ENCODE results near the gene BPIFB2.
"Not testable (repeated sequence)": the region's sequence is repeated elsewhere in the genome, so short reads cannot be mapped to it uniquely, and the experiment has no call there.

Gene BPIFB2

DNA sequence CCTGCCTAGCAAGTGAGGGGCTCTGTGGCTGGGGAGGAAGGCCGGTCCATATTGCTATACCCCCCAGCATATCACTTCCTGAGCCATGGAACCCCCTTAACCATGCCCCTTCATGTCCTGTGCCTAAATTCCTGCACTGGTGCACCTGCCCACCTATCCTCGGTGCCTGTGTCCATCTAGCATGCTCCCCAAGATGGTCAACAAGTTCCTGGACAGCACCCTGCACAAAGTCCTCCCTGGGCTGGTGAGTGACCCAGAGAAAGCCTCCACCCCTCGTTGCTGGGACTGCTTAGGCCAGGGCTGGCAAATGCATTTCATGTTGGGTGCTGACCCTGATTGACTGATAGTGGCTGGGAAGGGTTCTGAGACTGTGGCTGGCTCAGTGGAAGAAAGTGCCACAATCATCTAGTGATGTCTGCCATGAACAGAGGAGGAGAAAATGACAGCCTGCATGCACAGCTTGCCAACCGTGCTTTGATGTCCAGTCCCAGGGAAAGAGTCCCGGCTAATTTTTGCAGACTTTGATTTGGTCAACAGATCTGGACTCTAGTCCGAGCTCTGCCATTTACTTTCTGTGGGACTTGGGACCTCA lies 27.5 kb downstream of the BPIFB2 start:
- DNase-seq (ENCODE audit: low read depth in 1 of 2, low spot score in 1 of 2): no peak

DNA sequence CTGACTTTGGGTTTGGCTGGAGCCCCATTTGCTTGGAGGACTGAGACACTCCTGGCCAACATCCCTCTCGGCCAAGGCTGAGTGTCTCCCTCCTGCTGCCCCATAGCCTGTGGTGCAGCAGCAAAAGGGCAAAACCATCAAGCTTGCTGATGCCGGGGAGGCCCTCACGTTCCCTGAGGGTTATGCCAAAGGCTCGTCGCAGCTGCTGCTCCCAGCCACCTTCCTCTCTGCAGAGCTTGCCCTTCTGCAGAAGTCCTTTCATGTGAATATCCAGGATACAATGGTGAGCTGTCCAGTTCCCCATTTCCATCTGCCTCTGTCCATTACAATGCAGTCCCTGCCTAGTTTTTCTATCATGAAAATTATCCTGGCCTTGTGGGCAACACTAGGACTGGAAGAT lies 30.0 kb downstream of the BPIFB2 start:
- no peak for DNase-seq (ENCODE audit: low read depth in 1 of 2, low spot score in 1 of 2)

DNA sequence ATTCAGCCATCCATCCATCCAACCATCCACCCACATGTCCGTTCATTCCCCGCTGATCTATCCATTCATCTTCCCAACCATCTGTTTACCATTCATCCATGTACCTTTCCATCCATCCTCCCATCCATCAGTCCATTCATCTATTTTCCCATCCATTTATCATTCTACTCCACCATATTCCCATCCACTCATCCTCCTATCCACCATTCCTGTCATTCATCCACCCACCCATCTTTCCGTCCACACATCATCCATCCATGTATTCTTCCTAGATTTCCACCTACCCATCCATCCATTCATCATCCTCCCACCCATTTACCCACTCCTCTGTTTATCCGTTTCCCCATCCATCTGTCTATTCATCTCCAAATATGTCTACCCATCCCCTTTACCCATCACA lies 30.7 kb downstream of the BPIFB2 start:
- DNase-seq (ENCODE audit: low read depth in 1 of 2, low spot score in 1 of 2): no peak

DNA sequence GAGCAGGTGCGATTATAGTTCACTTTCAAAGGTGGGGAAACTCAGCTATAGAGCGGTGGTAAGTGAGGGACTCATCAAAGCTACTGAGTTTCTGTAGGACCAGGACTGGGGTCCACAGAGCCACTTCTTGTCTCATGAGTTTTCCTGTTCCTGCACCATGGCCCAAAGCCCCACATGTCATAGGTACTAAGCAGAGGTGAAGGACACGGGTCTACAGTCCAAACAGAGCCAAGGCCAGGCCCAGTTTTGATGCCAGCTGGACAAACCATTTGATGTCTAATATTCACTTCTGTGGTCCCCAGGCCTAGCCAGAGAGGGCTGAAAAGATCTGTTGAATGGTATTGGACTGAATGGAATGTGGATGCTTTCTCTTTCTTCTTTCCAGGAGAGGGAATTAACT lies 34.9 kb downstream of the BPIFB2 start:
- no peak for DNase-seq (ENCODE audit: low read depth in 1 of 2, low spot score in 1 of 2)

DNA sequence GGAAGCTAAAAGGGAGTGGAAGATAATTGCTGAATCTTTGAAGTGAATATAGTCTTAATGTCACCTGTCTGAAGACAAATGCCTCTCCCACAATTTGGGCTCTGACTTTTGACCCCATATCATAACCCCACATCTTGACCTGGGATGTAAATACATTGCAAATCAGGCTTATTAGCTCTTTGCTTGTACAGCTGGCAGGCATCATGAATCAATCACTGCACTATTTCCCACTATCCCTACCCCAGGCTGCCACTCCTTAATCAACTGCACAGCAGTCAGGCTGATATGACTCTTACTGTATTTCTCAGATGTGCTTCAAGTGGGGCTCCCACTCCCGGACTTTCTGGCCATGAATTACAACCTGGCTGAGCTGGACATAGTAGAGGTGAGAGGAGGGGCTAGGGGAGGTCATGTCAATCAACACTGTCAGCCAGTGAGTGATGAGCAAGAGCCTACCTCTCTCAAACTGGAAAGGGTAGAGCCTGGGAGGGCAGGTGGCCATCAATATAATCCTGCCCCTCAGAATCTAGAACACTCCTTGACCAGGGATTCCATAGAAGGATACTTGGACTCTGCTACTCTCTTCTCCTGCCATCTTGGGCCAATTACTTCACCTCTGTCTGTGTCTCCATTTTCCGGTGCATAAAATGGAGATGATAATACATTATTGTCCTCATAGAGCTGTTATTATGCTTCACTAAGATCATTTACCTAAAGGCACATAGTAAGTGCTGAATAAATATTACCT lies 35.7 kb downstream of the BPIFB2 start:
- DNase-seq (ENCODE audit: low read depth in 1 of 2, low spot score in 1 of 2): no peak

DNA sequence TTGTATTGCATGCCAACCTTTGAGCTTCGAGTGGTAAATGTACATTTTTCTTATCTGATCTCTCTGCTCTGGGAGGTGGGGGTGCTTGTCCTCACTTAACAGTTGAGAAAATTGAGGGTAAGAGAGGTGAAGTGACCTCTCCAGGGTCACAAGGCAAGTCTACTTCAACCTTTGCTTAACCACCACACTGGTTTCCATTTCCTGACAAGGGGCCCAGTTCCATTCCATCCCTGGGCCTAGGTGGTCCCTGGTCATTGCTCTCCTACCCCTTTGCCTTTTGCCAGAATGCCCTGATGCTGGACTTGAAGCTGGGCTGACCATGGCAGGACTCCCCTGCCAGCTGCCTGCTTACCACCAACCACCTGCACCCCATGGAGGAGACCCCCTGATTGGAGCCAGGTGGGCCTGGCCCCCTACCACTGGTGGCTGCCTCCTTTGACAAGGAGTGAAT lies 36.3 kb downstream of the BPIFB2 start:
- DNase-seq (ENCODE audit: low read depth in 1 of 2, low spot score in 1 of 2): no peak

DNA sequence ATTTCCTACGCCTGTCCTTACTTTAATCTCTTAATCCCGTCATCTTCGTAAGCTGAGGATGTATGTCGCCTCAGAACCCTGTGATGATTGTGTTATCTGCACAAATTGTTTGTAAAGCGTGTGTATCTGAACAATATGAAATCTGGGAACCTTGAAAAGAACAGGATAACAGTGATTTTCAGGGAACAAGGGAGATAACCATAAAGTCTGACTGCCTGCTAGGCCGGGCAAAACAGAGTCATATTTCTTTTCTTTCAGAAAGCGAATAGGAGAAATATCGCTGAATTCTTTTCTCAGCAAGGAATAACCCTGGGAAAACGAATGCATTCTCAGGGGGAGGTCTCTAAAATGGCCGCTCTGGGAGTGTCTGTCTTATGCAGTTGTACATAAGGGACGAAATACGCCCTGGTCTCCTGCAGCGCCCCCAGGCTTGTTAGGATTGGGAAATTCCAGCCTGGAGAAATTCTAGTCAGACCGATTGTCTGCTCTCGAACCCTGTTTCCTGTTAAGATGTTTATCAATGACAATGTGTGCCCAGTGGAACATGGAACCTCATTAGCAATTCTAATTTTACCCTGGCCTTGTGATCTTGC lies 37.7 kb downstream of the BPIFB2 start:
- DNase-seq (ENCODE audit: low read depth in 1 of 2, low spot score in 1 of 2): not testable (repeated sequence)

DNA sequence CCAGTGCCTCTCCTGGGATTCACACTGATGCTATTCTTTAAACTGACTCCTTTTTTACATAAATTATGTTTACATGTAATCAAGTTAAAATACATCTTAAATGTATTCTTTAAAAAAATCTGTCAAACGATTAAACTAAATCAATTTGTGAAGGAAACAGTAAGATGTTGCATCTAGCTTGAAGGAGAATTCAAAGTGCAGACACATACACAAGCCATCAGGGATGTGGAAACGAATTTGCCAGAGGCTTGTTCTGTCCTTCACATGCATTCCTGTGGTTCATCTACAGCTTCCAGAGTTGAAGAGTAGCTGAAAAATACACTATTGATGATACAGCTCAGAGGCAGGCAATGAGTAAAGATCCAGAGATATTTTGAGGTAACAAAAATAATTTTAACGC lies 38.9 kb downstream of the BPIFB2 start:
- no peak for DNase-seq (ENCODE audit: low read depth in 1 of 2, low spot score in 1 of 2)

DNA sequence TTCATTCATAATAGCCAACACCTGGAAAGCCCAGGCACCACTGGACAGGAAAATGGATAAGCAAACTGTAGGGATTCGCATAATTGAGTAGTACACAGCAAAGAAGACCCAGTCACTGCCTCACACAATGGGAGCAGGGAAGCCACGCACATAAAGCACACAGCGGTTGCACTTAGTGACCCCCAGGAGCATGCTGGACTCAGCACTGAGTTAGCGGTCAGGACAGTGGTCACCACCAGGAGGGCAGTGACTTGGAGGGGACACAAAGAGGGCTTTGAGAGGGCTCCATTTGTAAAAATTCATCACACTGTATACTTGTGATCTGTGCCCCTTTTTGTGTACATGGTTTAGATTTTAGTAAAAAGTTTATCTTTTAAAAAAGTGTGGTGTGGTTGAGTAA lies 43.8 kb downstream of the BPIFB2 start:
- no peak for DNase-seq (ENCODE audit: low read depth in 1 of 2, low spot score in 1 of 2)

DNA sequence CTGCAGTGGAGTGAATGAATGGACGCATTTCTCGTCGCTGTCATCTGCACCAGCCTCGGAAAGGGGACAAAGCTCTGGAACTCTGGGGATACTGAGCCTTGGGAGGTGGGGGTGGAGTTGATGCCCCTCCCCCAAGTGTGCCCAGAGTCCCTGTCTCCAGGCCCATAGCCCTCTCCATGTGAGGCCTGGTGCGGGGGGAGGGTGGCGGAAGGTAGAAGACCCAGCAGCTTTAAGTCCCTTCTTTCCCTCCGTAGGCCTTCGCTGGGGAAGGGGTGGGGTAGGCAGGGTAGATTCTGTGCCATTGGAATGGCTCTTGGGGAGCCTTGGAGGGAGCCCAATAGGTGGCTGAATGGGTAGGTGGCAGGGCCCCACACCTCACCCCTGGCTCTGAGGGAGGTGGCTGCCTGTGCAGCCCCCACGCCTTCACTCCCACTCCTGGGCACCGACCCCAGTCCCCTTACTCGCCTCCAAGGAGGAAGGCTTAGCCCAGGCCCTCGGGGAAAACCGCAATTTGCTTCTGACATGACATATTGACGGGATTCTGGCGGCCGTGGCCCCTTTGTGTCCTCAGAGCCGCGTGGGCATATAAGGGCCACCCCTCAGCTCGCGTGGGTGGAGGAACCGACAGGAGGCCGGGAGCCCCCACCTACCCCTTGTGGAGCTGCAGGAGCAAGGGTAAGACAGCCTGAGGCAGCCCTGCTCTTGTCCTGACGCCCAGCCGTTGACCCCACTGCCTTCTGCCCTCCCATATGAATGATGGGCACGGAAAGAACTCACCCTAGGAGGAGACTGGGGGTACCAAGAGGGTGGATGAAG lies 46.0 kb downstream of the BPIFB2 start, which contains the start of gene BPIFB3:
Gene BPIFB3 (plus strand): TSS at position 613 of the 816 bp plus-strand sequence. CDS start 1,533 bp downstream, outside the sequence.
- no peak for DNase-seq (ENCODE audit: low read depth in 1 of 2, low spot score in 1 of 2)

DNA sequence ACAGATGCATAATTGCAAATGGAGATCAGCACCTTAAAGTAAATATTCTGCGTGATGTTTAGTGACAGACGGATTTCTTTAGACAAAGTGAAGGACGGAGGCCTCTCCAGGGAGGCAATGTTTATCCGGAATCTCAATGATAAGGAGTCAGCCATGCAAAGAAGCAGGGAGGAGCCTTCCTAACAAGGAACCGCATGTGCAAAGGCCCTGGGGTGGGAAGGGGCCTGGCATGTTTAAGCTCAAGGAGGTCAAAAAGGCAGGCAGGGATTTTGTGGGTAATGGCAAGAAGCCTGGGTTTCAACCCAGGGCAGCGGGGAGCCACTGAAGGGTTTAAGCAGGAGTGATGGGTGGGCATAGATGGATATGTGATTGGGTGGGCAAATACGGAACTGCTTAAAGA lies 46.9 kb downstream of the BPIFB2 start:
- no peak for DNase-seq (ENCODE audit: low read depth in 1 of 2, low spot score in 1 of 2)

DNA sequence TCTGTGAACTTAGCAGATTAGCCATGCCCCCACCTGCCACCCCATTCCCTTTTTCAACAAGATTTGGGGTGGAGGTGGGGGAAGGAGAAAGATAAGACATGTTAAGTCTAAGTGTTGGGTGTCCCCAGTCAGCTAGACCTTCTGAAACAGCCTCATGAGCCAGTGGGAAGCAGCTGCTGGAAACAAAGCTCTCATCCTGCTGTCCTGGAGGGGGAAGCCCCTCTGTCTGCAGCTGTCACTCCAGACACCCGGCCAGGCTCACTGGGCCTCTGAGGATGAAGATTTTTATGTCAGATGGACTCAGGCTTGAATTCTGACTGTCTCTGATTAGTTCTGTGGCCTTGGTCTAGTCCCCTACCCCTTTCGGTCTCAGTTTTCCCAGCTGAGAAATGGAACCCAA lies 47.3 kb downstream of the BPIFB2 start:
- no peak for DNase-seq (ENCODE audit: low read depth in 1 of 2, low spot score in 1 of 2)

DNA sequence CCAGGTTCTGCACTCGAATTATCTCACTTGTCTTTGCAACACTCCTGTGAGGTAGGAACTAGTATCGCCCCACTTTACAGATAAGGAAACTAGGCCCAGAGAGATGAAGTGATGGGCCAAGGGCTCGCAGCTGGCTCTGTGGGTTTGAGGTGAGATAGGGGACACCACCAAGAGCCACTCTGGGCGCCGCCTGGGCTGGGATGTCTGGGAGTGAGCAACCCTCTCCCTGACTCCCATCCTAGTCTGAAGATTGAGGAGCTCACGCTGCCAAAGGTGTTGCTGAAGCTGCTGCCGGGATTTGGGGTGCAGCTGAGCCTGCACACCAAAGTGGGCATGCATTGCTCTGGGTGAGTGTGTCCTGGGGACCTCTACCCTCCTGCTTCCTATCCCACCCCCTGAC lies 51.6 kb downstream of the BPIFB2 start:
- no peak for DNase-seq (ENCODE audit: low read depth in 1 of 2, low spot score in 1 of 2)

DNA sequence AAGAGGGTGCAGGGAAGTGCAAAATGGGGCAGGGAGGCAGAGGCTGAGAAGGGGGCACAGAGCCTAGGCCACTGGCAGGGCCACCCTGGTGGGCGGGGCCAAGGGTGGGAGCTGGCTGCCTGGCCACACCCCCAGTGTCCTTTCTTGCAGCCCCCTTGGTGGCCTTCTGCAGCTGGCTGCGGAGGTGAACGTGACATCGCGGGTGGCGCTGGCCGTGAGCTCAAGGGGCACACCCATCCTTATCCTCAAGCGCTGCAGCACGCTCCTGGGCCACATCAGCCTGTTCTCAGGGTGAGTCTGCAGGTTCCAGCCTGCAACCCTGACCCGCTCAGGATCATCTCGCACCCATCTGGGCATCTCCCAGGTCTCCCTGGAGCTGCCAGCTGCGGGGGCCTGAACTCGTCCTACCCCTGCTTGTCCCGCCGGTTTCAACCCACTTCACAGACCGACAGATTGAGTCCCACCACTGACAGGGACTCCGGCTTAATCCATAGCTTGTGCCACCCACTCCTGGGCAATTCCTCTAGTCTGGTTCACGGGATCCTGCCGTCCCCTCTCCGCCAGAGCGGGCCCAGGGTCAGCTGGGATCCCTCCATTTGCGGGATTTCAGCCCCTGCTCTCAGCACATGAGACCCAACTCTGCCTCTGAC lies 52.4 kb downstream of the BPIFB2 start:
- no peak for DNase-seq (ENCODE audit: low read depth in 1 of 2, low spot score in 1 of 2)

DNA sequence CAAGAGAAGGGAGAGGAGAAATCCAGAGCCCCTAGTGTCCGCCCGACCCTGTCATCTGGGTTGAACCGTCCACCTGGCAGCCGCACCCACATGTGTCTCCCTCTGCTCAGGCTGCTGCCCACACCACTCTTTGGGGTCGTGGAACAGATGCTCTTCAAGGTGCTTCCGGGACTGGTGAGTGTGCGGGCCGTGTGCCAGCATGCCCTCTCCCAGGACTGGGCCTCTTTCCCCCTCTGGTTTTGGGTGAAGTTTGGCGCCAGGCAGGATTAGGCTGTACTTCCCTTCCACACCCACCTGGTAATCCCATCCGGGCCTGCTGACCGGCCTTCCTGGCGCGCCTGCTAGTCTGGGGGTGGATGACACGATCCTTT lies 54.1 kb downstream of the BPIFB2 start:
- DNase-seq (ENCODE audit: low read depth in 1 of 2, low spot score in 1 of 2): no peak

DNA sequence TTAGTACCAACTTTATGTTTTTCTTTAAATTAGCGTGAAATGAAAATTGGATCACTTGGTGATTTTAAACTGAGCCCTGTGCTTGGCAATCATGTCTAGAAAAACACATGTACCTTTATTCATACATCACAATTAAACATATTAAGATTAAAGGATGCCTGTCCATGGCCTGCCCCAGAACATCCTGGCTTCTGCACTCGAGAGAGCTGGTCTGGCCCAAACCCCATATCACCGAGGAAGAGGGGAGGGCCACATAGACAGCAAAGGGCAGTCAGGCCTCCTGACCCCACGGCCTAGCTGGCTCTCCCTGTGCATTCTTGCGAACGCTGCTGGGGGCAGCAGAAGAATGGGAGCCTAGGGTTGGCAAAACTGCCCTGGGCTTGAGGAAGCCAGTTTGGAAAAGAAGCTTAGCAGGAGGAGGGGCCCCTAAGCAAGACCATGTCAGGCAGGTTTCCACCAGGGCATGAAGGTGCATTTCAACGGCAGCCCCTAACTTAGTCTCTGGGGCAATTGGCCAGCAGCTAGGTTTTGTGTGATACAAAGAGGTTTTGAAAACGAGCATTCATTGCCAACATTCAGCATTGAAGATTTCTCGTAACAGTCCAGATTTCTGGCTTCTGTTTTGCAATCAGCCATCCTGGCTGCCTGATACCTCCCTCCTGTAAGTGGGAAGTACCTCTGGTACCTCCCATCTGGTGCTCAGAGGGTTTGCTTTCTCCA lies 54.8 kb downstream of the BPIFB2 start:
- DNase-seq (ENCODE audit: low read depth in 1 of 2, low spot score in 1 of 2): no peak

DNA sequence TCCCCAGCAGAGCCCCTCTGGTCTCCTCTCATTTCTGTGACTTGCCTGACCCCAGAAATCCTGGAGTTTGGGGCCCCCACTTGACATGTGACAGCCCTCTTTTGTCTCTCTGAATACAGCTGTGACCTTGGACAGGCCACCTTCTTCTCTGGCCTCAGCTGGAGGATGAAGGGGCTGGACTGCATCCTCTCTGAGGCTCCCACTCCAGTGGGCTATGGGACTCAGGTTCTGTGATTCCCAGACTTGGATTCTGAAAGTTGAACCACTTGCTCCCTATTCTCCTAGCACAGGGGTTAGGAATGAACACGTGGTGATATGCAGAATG lies 55.3 kb downstream of the BPIFB2 start:
- DNase-seq (ENCODE audit: low read depth in 1 of 2, low spot score in 1 of 2): no peak

DNA sequence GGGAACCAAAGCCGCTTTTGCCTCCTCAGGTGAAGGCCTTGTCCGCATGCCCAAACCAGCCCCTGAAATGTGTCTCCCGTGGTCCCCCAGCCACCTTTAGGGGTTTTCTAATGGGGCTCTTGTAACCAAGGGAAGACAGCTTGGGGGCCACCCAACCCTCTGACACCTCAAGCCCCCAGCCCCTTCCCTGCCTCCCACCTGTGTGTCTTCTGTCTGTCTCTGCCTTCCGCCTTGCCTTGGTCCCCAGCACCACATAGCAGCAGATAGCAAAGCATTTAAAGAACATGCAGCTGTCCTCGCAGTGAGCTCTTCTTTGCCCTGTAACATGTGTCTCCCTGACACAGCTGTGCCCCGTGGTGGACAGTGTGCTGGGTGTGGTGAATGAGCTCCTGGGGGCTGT lies 55.8 kb downstream of the BPIFB2 start:
- DNase-seq (ENCODE audit: low read depth in 1 of 2, low spot score in 1 of 2): no peak

DNA sequence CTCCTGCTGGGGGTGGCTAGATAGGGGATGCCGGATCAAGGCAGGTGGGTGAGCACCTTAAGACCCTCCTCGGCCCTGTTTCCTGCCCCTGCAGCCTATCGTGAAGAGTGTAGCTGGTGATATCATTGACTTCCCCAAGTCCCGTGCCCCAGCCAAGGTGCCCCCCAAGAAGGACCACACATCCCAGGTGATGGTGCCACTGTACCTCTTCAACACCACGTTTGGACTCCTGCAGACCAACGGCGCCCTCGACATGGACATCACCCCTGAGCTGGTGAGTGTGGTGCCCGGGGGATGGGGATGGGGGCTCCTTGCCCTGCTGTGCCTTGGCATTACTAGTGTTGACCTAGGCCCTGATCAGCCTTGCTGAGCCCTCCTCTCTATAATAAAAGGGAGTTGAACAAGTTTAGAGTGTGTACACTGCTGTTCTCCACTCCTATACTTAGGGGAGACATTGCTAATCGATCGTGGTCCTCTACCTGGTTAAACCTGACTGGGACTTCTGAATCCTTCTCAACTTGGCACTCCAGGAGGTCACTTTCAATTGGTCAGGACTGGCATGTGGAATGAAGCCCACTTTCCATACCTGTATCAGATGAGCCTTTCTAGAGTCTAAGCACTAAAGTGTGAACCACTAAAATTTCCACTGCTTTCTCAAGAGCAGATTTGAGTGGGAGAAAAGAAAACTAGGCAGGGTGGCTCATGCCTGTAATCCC lies 57.2 kb downstream of the BPIFB2 start:
- no peak for DNase-seq (ENCODE audit: low read depth in 1 of 2, low spot score in 1 of 2)

DNA sequence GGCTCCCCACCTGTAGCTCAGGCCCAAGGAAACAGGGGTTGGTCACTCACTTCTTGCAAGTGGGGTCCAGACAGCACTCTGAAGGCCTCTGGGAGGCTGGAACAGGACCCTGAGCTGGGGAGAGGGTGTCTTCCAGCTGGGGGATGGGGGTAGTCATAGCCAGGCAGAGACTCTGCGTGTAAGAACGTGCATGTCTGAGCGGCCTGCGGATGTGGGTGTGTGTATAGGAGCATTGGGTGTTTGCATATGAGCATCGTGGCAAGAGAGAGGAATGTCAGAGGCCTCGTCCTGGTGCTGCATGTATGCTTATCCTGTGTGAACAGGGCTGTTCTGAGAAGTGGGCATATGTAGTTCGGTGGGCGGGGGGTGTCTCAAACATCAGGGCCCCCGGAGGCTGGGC lies 58.3 kb downstream of the BPIFB2 start:
- no peak for DNase-seq (ENCODE audit: low read depth in 1 of 2, low spot score in 1 of 2)
